GM19395 (cell line): ENCODE measurements around the gene WDR33.

Experiments
- ATAC-seq: cut with Tn5 transposase; IDR thresholded peaks from one replicate; pipeline ENCODE4 v1.9.1; 2021; ENCODE audit warnings: mild to moderate bottlenecking, moderate library complexity; ENCODE audit not compliant: unreplicated experiment

The WDR33 gene

GRCh38 chr2:127769587-127769986 is 41.4 kb downstream of the WDR33 start:
- no peak for ATAC-seq

- ATAC-seq = no peak
Observed at GRCh38 chr2:127768775-127769479, 42.0 kb downstream of the WDR33 start.

GRCh38 chr2:127763776-127764175 is 47.2 kb downstream of the WDR33 start:
- no peak for ATAC-seq

- no peak for ATAC-seq
Observed at GRCh38 chr2:127762846-127763245, 48.1 kb downstream of the WDR33 start.

- no peak for ATAC-seq
Observed at GRCh38 chr2:127762441-127762840, 48.5 kb downstream of the WDR33 start.

- ATAC-seq = no peak
Observed at GRCh38 chr2:127759931-127760330, 51.0 kb downstream of the WDR33 start.

GRCh38 chr2:127754186-127754585 is 56.8 kb downstream of the WDR33 start:
- no peak for ATAC-seq

GRCh38 chr2:127753374-127753773 is 57.6 kb downstream of the WDR33 start:
- ATAC-seq = no peak

- ATAC-seq = peak; percentile 98
Observed at GRCh38 chr2:127749537-127749936, 61.4 kb downstream of the WDR33 start.

- no peak for ATAC-seq
Observed at GRCh38 chr2:127747621-127748020, 63.4 kb downstream of the WDR33 start.

GRCh38 chr2:127743477-127744026 is 67.4 kb downstream of the WDR33 start:
- no peak for ATAC-seq

- no peak for ATAC-seq
Observed at GRCh38 chr2:127740665-127741288, 70.2 kb downstream of the WDR33 start.

- no peak for ATAC-seq
Observed at GRCh38 chr2:127739800-127740199, 71.2 kb downstream of the WDR33 start.

GRCh38 chr2:127737892-127738291 is 73.1 kb downstream of the WDR33 start:
- no peak for ATAC-seq

- peak; percentile 73 for ATAC-seq
Observed at GRCh38 chr2:127735537-127736399, 75.2 kb downstream of the WDR33 start.

- ATAC-seq = no peak
Observed at GRCh38 chr2:127735044-127735443, 75.9 kb downstream of the WDR33 start.

- no peak for ATAC-seq
Observed at GRCh38 chr2:127733816-127734537, 77.0 kb downstream of the WDR33 start.

- no peak for ATAC-seq
Observed at GRCh38 chr2:127733113-127733815, 77.7 kb downstream of the WDR33 start.

GRCh38 chr2:127726158-127726880 is 84.7 kb downstream of the WDR33 start:
- ATAC-seq = no peak
